Endodermal cell (in vitro differentiated cells): ENCODE data around the gene ADH5. TPM values are rescaled to one million over a fixed set of nuclear protein-coding genes. Genes with fewer than 3 reads are reported as not detected.

Experiments
- DNase-seq: peaks from one replicate; pipeline ENCODE4 v3.0.0-alpha.2; 2017
- H3K27ac ChIP-seq: 2 replicates; pipeline ENCODE4 v1.5.1; 2013; ENCODE audit warnings: mild to moderate bottlenecking, low read depth, low read length, moderate library complexity
- H3K27me3 ChIP-seq: 2 replicates; pipeline ENCODE4 v1.6.1; 2013; ENCODE audit warnings: mild to moderate bottlenecking, low read length, moderate library complexity; ENCODE audit not compliant: insufficient read depth, control insufficient read depth, poor library complexity, severe bottlenecking
- H3K36me3 ChIP-seq: 2 replicates; pipeline ENCODE4 v1.7.0; 2013; ENCODE audit warnings: mild to moderate bottlenecking, low read length, moderate library complexity; ENCODE audit not compliant: control insufficient read depth, insufficient read depth
- H3K4me1 ChIP-seq: one replicate; pipeline ENCODE4 v1.7.0; 2013; ENCODE audit warnings: low read length; ENCODE audit not compliant: control insufficient read depth, insufficient read depth
- H3K4me3 ChIP-seq: 2 replicates; pipeline ENCODE4 v1.5.1; 2013; ENCODE audit warnings: mild to moderate bottlenecking, low read length, moderate library complexity
- H3K9ac ChIP-seq: 2 replicates; pipeline ENCODE4 v1.6.1; 2013; ENCODE audit warnings: mild to moderate bottlenecking, low read length, moderate library complexity; ENCODE audit not compliant: poor library complexity, severe bottlenecking; ENCODE audit errors: extremely low read depth
- H3K9me3 ChIP-seq: 2 replicates; pipeline ENCODE4 v1.6.1; 2013; ENCODE audit warnings: mild to moderate bottlenecking, low read length, moderate library complexity; ENCODE audit not compliant: control insufficient read depth
- H3K27ac Mint-ChIP-seq: 2 replicates; pipeline ENCODE4 v1.8.0; 2020; ENCODE audit warnings: mixed read lengths
- H3K27me3 Mint-ChIP-seq: 2 replicates; pipeline ENCODE4 v1.8.0; 2021; ENCODE audit warnings: mild to moderate bottlenecking, mixed read lengths; ENCODE audit not compliant: insufficient read depth
- H3K36me3 Mint-ChIP-seq: 2 replicates; pipeline ENCODE4 v1.8.0; 2020; ENCODE audit warnings: low read depth, mixed read lengths
- H3K4me1 Mint-ChIP-seq: 2 replicates; pipeline ENCODE4 v1.8.0; 2020; ENCODE audit warnings: mixed read lengths
- H3K4me3 Mint-ChIP-seq: 2 replicates; pipeline ENCODE4 v1.8.0; 2020; ENCODE audit warnings: mild to moderate bottlenecking, moderate library complexity, mixed read lengths
- H3K9me3 Mint-ChIP-seq: 2 replicates; pipeline ENCODE4 v1.8.0; 2020; ENCODE audit warnings: mild to moderate bottlenecking, mixed read lengths
- CTCF ChIP-seq: fragments of 200-600 bp; sonication (generic); conservative IDR thresholded peaks from 2 replicates; pipeline ENCODE4 v1.5.0; 2021; ENCODE audit warnings: antibody characterized with exemption, mild to moderate bottlenecking
- WGBS, 2 experiments: methylation state at CpG; one replicate each; pipeline versions ENCODE4 v1.1.5 to v1.1.7; 2013; ENCODE audit warnings: missing lambda C conversion rate in 2 of 2, mixed read lengths in 1 of 2; ENCODE audit not compliant: insufficient coverage in 1 of 2, insufficient read length in 1 of 2; 5-methylcytosine and 5-hydroxymethylcytosine counted together
- total RNA-seq, 2 donors: library from RNA; stranded (reverse); fragmentation: NEBNext Ultra II Directional in 1 of 2; extraction: Animal tissue kit (Norgen Biotek cat#: 25700) in 1 of 2; gene quantifications; 2 replicates in 1 of 2; 3 replicates in 1 of 2; pipeline ENCODE4 v1.2.1, GENCODE V29; 2021

The ADH5 gene
- total RNA-seq, 2 donors from 2014 or later, result 272 to 317 TPM

- H3K27ac Mint-ChIP-seq, result no peak overlapping the region
- no peaks in the 10 kb centered on the region for H3K9me3 ChIP-seq
Measured at GRCh38 chr4:99029852-99030251, 58.7 kb downstream of the ADH5 start.

GRCh38 chr4:99029018-99029735, 59.4 kb downstream of the ADH5 start:
- H3K4me3 Mint-ChIP-seq, result no peak overlapping the region
- H3K27ac Mint-ChIP-seq, result no peak overlapping the region
- TF ChIP-seq CTCF, result no peak
- DNase-seq, result no peak
- H3K36me3 ChIP-seq, result peaks cover 31% of the 10 kb centered on the region
- no peak overlapping the region for H3K4me3 ChIP-seq
- H3K9me3 Mint-ChIP-seq, result peaks cover 1% of the 10 kb centered on the region
- no peaks in the 10 kb centered on the region for H3K27me3 Mint-ChIP-seq
- no peak overlapping the region for H3K27ac ChIP-seq
- H3K9ac ChIP-seq, result no peak overlapping the region
- H3K4me1 Mint-ChIP-seq, result peaks cover 26% of the 10 kb centered on the region
- peaks cover 9% of the 10 kb centered on the region for H3K36me3 Mint-ChIP-seq
- no peaks in the 10 kb centered on the region for H3K27me3 ChIP-seq
- peaks cover 1% of the 10 kb centered on the region for H3K9me3 ChIP-seq
- WGBS, 2 experiments, result 0% methylated on average over 1 of the region's 1 CpG
- H3K4me1 ChIP-seq, result no peaks in the 10 kb centered on the region

More at GRCh38 chr4:99029852-99030251, 58.7 kb downstream of the ADH5 start:
- Histone ChIP-seq H3K4me3 (no peak overlapping the region), H3K9ac (no peak overlapping the region), H3K27ac (no peak overlapping the region), H3K36me3 (peaks cover 35% of the 10 kb centered on the region), H3K4me1 (no peaks in the 10 kb centered on the region), H3K27me3 (no peaks in the 10 kb centered on the region)
- Mint-ChIP-seq H3K4me3 (no peak overlapping the region), H3K9me3 (no peaks in the 10 kb centered on the region), H3K36me3 (peaks cover 11% of the 10 kb centered on the region), H3K4me1 (peaks cover 26% of the 10 kb centered on the region), H3K27me3 (no peaks in the 10 kb centered on the region)
- WGBS, 2 experiments, result 88 to 95% methylated on average over 1 to 3 of the region's 3 CpGs
- no peak for TF ChIP-seq CTCF
- no peak for DNase-seq

- Histone ChIP-seq H3K27ac (no peak overlapping the region), H3K9ac (no peak overlapping the region), H3K4me1 (no peaks in the 10 kb centered on the region), H3K36me3 (peaks cover 21% of the 10 kb centered on the region), H3K27me3 (no peaks in the 10 kb centered on the region), H3K4me3 (no peak overlapping the region), H3K9me3 (peaks cover 9% of the 10 kb centered on the region)
- no peak overlapping the region for H3K27ac Mint-ChIP-seq
- no peak for TF ChIP-seq CTCF
- no peak for DNase-seq
- peaks cover 29% of the 10 kb centered on the region for H3K4me1 Mint-ChIP-seq
- H3K4me3 Mint-ChIP-seq, result no peak overlapping the region
- H3K36me3 Mint-ChIP-seq, result peaks cover 12% of the 10 kb centered on the region
- no peaks in the 10 kb centered on the region for H3K27me3 Mint-ChIP-seq
- peaks cover 11% of the 10 kb centered on the region for H3K9me3 Mint-ChIP-seq
Measured at GRCh38 chr4:99028187-99028586, 60.4 kb downstream of the ADH5 start.
